ENCODE measurements around the gene MTHFS. TPM values are rescaled to one million over a fixed set of nuclear protein-coding genes. Genes with fewer than 3 reads are reported as not detected.

Gene MTHFS
- total and polyA plus RNA-seq, 2 experiments from 2014 or later: 17.4 to 38.2 TPM

GRCh38 chr15:79923515-79924169 lies 26.8 kb upstream of the MTHFS start:
- peak overlapping the region; percentile 69 for H3K27ac ChIP-seq
- no peaks in the 10 kb centered on the region for H3K4me1 ChIP-seq (ENCODE audit: insufficient read depth)
- H3K9me2 ChIP-seq (ENCODE audit: insufficient read depth): no peaks in the 10 kb centered on the region
- H3K4me3 ChIP-seq: peak overlapping the region; percentile 82
- H2AFZ ChIP-seq: peak overlapping the region; percentile 84
- H3K9ac ChIP-seq: peak overlapping the region; percentile 84
- no peaks in the 10 kb centered on the region for H3K9me3 ChIP-seq (ENCODE audit: low read depth)
- TF ChIP-seq EZH2 (IDR thresholded peaks at IDR 0.05; ENCODE audit: insufficient read depth, poor library complexity, severe bottlenecking): no peak
- H3K27me3 ChIP-seq (replicated peaks; ENCODE audit: insufficient read depth): no peaks in the 10 kb centered on the region
- H3K36me3 ChIP-seq (ENCODE audit: low read depth): peaks cover 9% of the 10 kb centered on the region; the same call in 1 of the 2 replicates
- peaks cover 54% of the 10 kb centered on the region for H3K79me2 ChIP-seq (ENCODE audit: insufficient read depth)
- no peaks in the 10 kb centered on the region for H3F3A ChIP-seq (ENCODE audit: insufficient read depth)
- in situ Hi-C loops (cut with MboI): no loop called here
- peak; percentile 96 for DNase-seq
- H4K20me1 ChIP-seq (ENCODE audit: insufficient read depth): no peaks in the 10 kb centered on the region
- H3K4me2 ChIP-seq (ENCODE audit: unreplicated experiment): peak overlapping the region; percentile 89
- 3% methylated on average over 50 to 55 of the region's 68 CpGs for WGBS, 2 experiments (ENCODE audit: low coverage in 1 of 2, low lambda C conversion rate in 2 of 2, missing lambda C conversion rate in 2 of 2)

- 1 to 2% methylated on average over 34 to 50 of the region's 51 CpGs for WGBS, 2 experiments (ENCODE audit: low coverage in 1 of 2, low lambda C conversion rate in 2 of 2, missing lambda C conversion rate in 2 of 2)
- peak overlapping the region; percentile 82 for H3K4me3 ChIP-seq
- peak overlapping the region; percentile 69 for H3K27ac ChIP-seq
- DNase-seq: peak; percentile 77
- peak overlapping the region; percentile 89 for H3K4me2 ChIP-seq (ENCODE audit: unreplicated experiment)
- TF ChIP-seq EZH2 (IDR thresholded peaks at IDR 0.05; ENCODE audit: insufficient read depth, poor library complexity, severe bottlenecking): no peak
- no peak for TF ChIP-seq EZH2phosphoT487 (IDR thresholded peaks at IDR 0.05; ENCODE audit: insufficient read depth, low read depth)
- H3K79me2 ChIP-seq (ENCODE audit: insufficient read depth): peaks cover 57% of the 10 kb centered on the region
- peak overlapping the region; percentile 84 for H2AFZ ChIP-seq
- H3K9me3 ChIP-seq (ENCODE audit: low read depth): no peaks in the 10 kb centered on the region
- peaks cover 9% of the 10 kb centered on the region; the same call in 1 of the 2 replicates for H3K36me3 ChIP-seq (ENCODE audit: low read depth)
- no peaks in the 10 kb centered on the region for H3K9me2 ChIP-seq (ENCODE audit: insufficient read depth)
- H4K20me1 ChIP-seq (ENCODE audit: insufficient read depth): no peaks in the 10 kb centered on the region
- no peaks in the 10 kb centered on the region for H3F3A ChIP-seq (ENCODE audit: insufficient read depth)
- peak overlapping the region; percentile 84 for H3K9ac ChIP-seq
- no peaks in the 10 kb centered on the region for H3K27me3 ChIP-seq (replicated peaks; ENCODE audit: insufficient read depth)
- no peaks in the 10 kb centered on the region for H3K4me1 ChIP-seq (ENCODE audit: insufficient read depth)
- in situ Hi-C loops (cut with MboI): no loop called here
Measured at GRCh38 chr15:79923079-79923514, 26.3 kb upstream of the MTHFS start.

GRCh38 chr15:79922512-79923078 lies 25.8 kb upstream of the MTHFS start:
- no peaks in the 10 kb centered on the region for H3K9me3 ChIP-seq (ENCODE audit: low read depth)
- H3K9ac ChIP-seq: peak overlapping the region; percentile 84
- DNase-seq: no peak
- no peaks in the 10 kb centered on the region for H3K4me1 ChIP-seq (ENCODE audit: insufficient read depth)
- in situ Hi-C loops (cut with MboI): no loop called here
- H3F3A ChIP-seq (ENCODE audit: insufficient read depth): no peaks in the 10 kb centered on the region
- no peaks in the 10 kb centered on the region for H3K9me2 ChIP-seq (ENCODE audit: insufficient read depth)
- 10 to 11% methylated on average over 11 to 17 of the region's 17 CpGs for WGBS, 2 experiments (ENCODE audit: low coverage in 1 of 2, low lambda C conversion rate in 2 of 2, missing lambda C conversion rate in 2 of 2)
- peaks cover 57% of the 10 kb centered on the region for H3K79me2 ChIP-seq (ENCODE audit: insufficient read depth)
- peaks cover 9% of the 10 kb centered on the region for H3K36me3 ChIP-seq (ENCODE audit: low read depth)
- peak overlapping the region; percentile 84 for H2AFZ ChIP-seq
- peak overlapping the region; percentile 69 for H3K27ac ChIP-seq
- H3K4me2 ChIP-seq (ENCODE audit: unreplicated experiment): peak overlapping the region; percentile 89
- no peaks in the 10 kb centered on the region for H4K20me1 ChIP-seq (ENCODE audit: insufficient read depth)
- no peaks in the 10 kb centered on the region for H3K27me3 ChIP-seq (replicated peaks; ENCODE audit: insufficient read depth)
- no peak for TF ChIP-seq EZH2 (IDR thresholded peaks at IDR 0.05; ENCODE audit: insufficient read depth, poor library complexity, severe bottlenecking)
- TF ChIP-seq EZH2phosphoT487 (IDR thresholded peaks at IDR 0.05; ENCODE audit: insufficient read depth, low read depth): no peak
- H3K4me3 ChIP-seq: peak overlapping the region; percentile 82

- TF ChIP-seq EZH2 (IDR thresholded peaks at IDR 0.05; ENCODE audit: insufficient read depth, poor library complexity, severe bottlenecking) (no peak), EZH2phosphoT487 (IDR thresholded peaks at IDR 0.05; ENCODE audit: insufficient read depth, low read depth) (no peak)
- H3F3A ChIP-seq (ENCODE audit: insufficient read depth): peaks cover 13% of the 10 kb centered on the region
- 94 to 95% methylated on average over 8 to 12 of the region's 12 CpGs for WGBS, 2 experiments (ENCODE audit: low coverage in 1 of 2, low lambda C conversion rate in 2 of 2, missing lambda C conversion rate in 2 of 2)
- H3K4me1 ChIP-seq (ENCODE audit: insufficient read depth): no peaks in the 10 kb centered on the region
- peaks cover 7% of the 10 kb centered on the region for H3K9me3 ChIP-seq (ENCODE audit: low read depth)
- no peaks in the 10 kb centered on the region for H3K9me2 ChIP-seq (ENCODE audit: insufficient read depth)
- no peaks in the 10 kb centered on the region for H4K20me1 ChIP-seq (ENCODE audit: insufficient read depth)
- H3K9ac ChIP-seq: no peak overlapping the region
- no peak overlapping the region for H3K27ac ChIP-seq
- no peak overlapping the region for H3K4me3 ChIP-seq
- H3K36me3 ChIP-seq (ENCODE audit: low read depth): peaks cover 28% of the 10 kb centered on the region
- no peak overlapping the region for H3K4me2 ChIP-seq (ENCODE audit: unreplicated experiment)
- DNase-seq: no peak
- no peak overlapping the region for H2AFZ ChIP-seq
- H3K27me3 ChIP-seq (replicated peaks; ENCODE audit: insufficient read depth): no peaks in the 10 kb centered on the region
- peaks cover 55% of the 10 kb centered on the region for H3K79me2 ChIP-seq (ENCODE audit: insufficient read depth)
- in situ Hi-C loops (cut with MboI): no loop called here
Measured at GRCh38 chr15:79919749-79920511, 23.1 kb upstream of the MTHFS start.
